Parathyroid adenoma (tissue), 2 donors: ENCODE data around the gene DESI2.
A peak's percentile ranks its signal among the peaks of the same experiment; 100 is the strongest.
"Not testable (repeated sequence)": the region's sequence is repeated elsewhere in the genome, so short reads cannot be mapped to it uniquely, and the experiment has no call there.

ENCODE experiments used
- H2AFZ ChIP-seq: fragments of 300-600 bp; sonication (generic); one replicate; pipeline ENCODE4 v1.7.0; 2017; ENCODE audit warnings: antibody characterized with exemption, mild to moderate bottlenecking
- H3K27ac ChIP-seq: fragments of 300-600 bp; sonication (generic); one replicate; pipeline ENCODE4 v1.7.0; 2017
- H3K27me3 ChIP-seq: fragments of 300-600 bp; sonication (generic); one replicate; pipeline ENCODE4 v1.7.0; 2017; ENCODE audit warnings: low read length; ENCODE audit not compliant: control insufficient read depth, insufficient read depth
- H3K36me3 ChIP-seq: fragments of 300-600 bp; sonication (generic); one replicate; pipeline ENCODE4 v1.7.0; 2017; ENCODE audit warnings: low read length; ENCODE audit not compliant: control insufficient read depth, insufficient read depth
- H3K4me1 ChIP-seq: fragments of 300-600 bp; sonication (generic); one replicate; pipeline ENCODE4 v1.7.0; 2017; ENCODE audit warnings: control low read depth
- H3K4me2 ChIP-seq: fragments of 300-600 bp; sonication (generic); one replicate; pipeline ENCODE4 v1.7.0; 2017; ENCODE audit warnings: low read length
- H3K4me3 ChIP-seq: fragments of 300-600 bp; sonication (generic); one replicate; pipeline ENCODE4 v1.7.0; 2017; ENCODE audit warnings: low read depth, low read length
- H3K79me2 ChIP-seq: fragments of 300-600 bp; sonication (generic); one replicate; pipeline ENCODE4 v1.7.0; 2017; ENCODE audit warnings: control low read depth
- H3K9ac ChIP-seq: fragments of 300-600 bp; sonication (generic); one replicate; pipeline ENCODE4 v1.7.0; 2017; ENCODE audit warnings: mild to moderate bottlenecking
- H3K9me3 ChIP-seq: fragments of 300-600 bp; sonication (generic); one replicate; pipeline ENCODE4 v1.7.0; 2017; ENCODE audit warnings: low read length; ENCODE audit not compliant: control insufficient read depth
- CTCF ChIP-seq: fragments of 300-600 bp; sonication (generic); IDR thresholded peaks from one replicate; pipeline ENCODE4 v1.7.0; 2017; ENCODE audit warnings: antibody characterized with exemption, mild to moderate bottlenecking
- donor health status: primary hyperparathyroidism.

The DESI2 gene

GRCh38 chr1:244735876-244736561, 83.1 kb downstream of the DESI2 start:
- no peak for TF ChIP-seq CTCF
- Histone ChIP-seq H3K4me3 (no peak overlapping the region), H3K27ac (no peak overlapping the region), H3K36me3 (no peaks in the 10 kb centered on the region), H3K79me2 (no peaks in the 10 kb centered on the region), H3K9me3 (peaks cover 4% of the 10 kb centered on the region), H3K27me3 (no peaks in the 10 kb centered on the region), H3K4me2 (no peak overlapping the region), H3K9ac (no peak overlapping the region), H2AFZ (no peak overlapping the region), H3K4me1 (peaks cover 3% of the 10 kb centered on the region)

- not testable (repeated sequence) for H3K27me3 ChIP-seq, H3K4me3 ChIP-seq, H3K9ac ChIP-seq, H3K4me1 ChIP-seq, H3K36me3 ChIP-seq, H3K9me3 ChIP-seq, H3K79me2 ChIP-seq, H3K4me2 ChIP-seq
- Histone ChIP-seq H2AFZ (peak overlapping the region; percentile 43), H3K27ac (peak overlapping the region; percentile 89)
Observed at GRCh38 chr1:244739140-244739539, 86.2 kb downstream of the DESI2 start.

- peak overlapping the region; percentile 43 for H2AFZ ChIP-seq
- not testable (repeated sequence) for H3K4me3 ChIP-seq, H3K9ac ChIP-seq, H3K9me3 ChIP-seq, H3K27me3 ChIP-seq, H3K79me2 ChIP-seq, H3K36me3 ChIP-seq, H3K4me1 ChIP-seq
- H3K27ac ChIP-seq, result peak overlapping the region; percentile 89
- peak overlapping the region; percentile 12 for H3K4me2 ChIP-seq
Observed at GRCh38 chr1:244740027-244740617, 87.2 kb downstream of the DESI2 start.

- Histone ChIP-seq H3K4me2 (no peak overlapping the region), H3K4me3 (no peak overlapping the region), H2AFZ (no peak overlapping the region), H3K4me1 (peaks cover 3% of the 10 kb centered on the region), H3K9ac (no peak overlapping the region), H3K9me3 (no peaks in the 10 kb centered on the region), H3K79me2 (no peaks in the 10 kb centered on the region), H3K27ac (no peak overlapping the region), H3K27me3 (no peaks in the 10 kb centered on the region), H3K36me3 (no peaks in the 10 kb centered on the region)
- no peak for TF ChIP-seq CTCF
Observed at GRCh38 chr1:244741692-244742091, 88.8 kb downstream of the DESI2 start.

- H3K4me3 ChIP-seq, result no peak overlapping the region
Observed at GRCh38 chr1:244749230-244750016, 96.5 kb downstream of the DESI2 start.

More at GRCh38 chr1:244749230-244750016, 96.5 kb downstream of the DESI2 start:
- Histone ChIP-seq H2AFZ (no peak overlapping the region), H3K27ac (no peak overlapping the region), H3K79me2 (no peaks in the 10 kb centered on the region), H3K4me1 (no peaks in the 10 kb centered on the region), H3K9ac (no peak overlapping the region), H3K4me2 (no peak overlapping the region), H3K27me3 (no peaks in the 10 kb centered on the region), H3K36me3 (no peaks in the 10 kb centered on the region), H3K9me3 (no peaks in the 10 kb centered on the region)
- TF ChIP-seq CTCF, result no peak
